ENCODE results near the gene STRIP1. TPM values are rescaled to one million over a fixed set of nuclear protein-coding genes. Genes with fewer than 3 reads are reported as not detected.
A peak's percentile ranks its signal among the peaks of the same experiment; 100 is the strongest.

Gene STRIP1
- polyA plus RNA-seq, 1 of the 3 experiments (the other 2 are of a cell fraction): 34.6 TPM

GRCh38 chr1:109986054-109986444 is 48.4 kb upstream of the STRIP1 start:
- peak overlapping the region; percentile 93 for H3K4me2 ChIP-seq
- peaks cover 43% of the 10 kb centered on the region for H4K20me1 ChIP-seq (ENCODE audit: insufficient read depth)
- no peak overlapping the region for H2AFZ ChIP-seq (ENCODE audit: low read depth)
- H3K9me2 ChIP-seq: no peaks in the 10 kb centered on the region
- H3K27ac ChIP-seq (ENCODE audit: low read depth in 2 of 2, low read length in 1 of 2): no peak overlapping the region
- DNase-seq: no peak
- no peaks in the 10 kb centered on the region for H3K27me3 ChIP-seq (ENCODE audit: insufficient read depth)
- H3K4me1 ChIP-seq (ENCODE audit: control insufficient read depth in 1 of 2, insufficient read depth in 2 of 2, low read depth in 1 of 2, low read length in 1 of 2): peaks cover 16 to 26% of the 10 kb centered on the region in 2 experiments; a peak in 3 of 4 replicates
- ChIA-PET POLR2A (interaction anchor here (1.2 to 2.7 kb wide), 6 partner anchors 8 to 212 kb away, joined by 4 to 18 read pairs (median 5); no protein-coding TSS in a partner anchor), CTCF (interaction anchor here (0.9 to 18.3 kb wide), 11 partner anchors 13 to 453 kb away, joined by 4 to 822 read pairs (median 26); partner anchors contain the start of gene GSTM4)
- peak overlapping the region; percentile 91 to 94 for H3K4me3 ChIP-seq (ENCODE audit: low read depth in 2 of 2, low read length in 1 of 2)
- H3K9ac ChIP-seq: peak overlapping the region; percentile 92
- H3K36me3 ChIP-seq (replicated peaks in 1 of 2; ENCODE audit: control insufficient read depth in 1 of 2, insufficient read depth in 2 of 2, low read length in 1 of 2): peaks cover 16 to 22% of the 10 kb centered on the region in 2 experiments
- H3K79me2 ChIP-seq (ENCODE audit: insufficient read depth): peaks cover 62% of the 10 kb centered on the region
- H3K9me3 ChIP-seq: no peaks in the 10 kb centered on the region
- 94% methylated on average over 3 of the region's 3 CpGs for whole genome bisulfite sequencing (ENCODE audit: low lambda C conversion rate)
- H3F3A ChIP-seq (replicated peaks; ENCODE audit: insufficient read depth): peaks cover 3% of the 10 kb centered on the region
- no peak for TF ChIP-seq SIN3A (IDR thresholded peaks at IDR 0.05; ENCODE audit: borderline replicate concordance, low read depth, low read length)
- no peak for TF ChIP-seq EP300 (IDR thresholded peaks at IDR 0.05; ENCODE audit: borderline replicate concordance in 1 of 2, low read depth in 1 of 2, low read length in 1 of 2)
- no peak for TF ChIP-seq RAD21 (IDR thresholded peaks at IDR 0.05; ENCODE audit: low read length)

- H3K27ac ChIP-seq (ENCODE audit: low read depth in 2 of 2, low read length in 1 of 2): no peak overlapping the region
- H3K79me2 ChIP-seq (ENCODE audit: insufficient read depth): peaks cover 86% of the 10 kb centered on the region
- no peaks in the 10 kb centered on the region for H3K9me2 ChIP-seq
- TF ChIP-seq USF1 (IDR thresholded peaks at IDR 0.05; ENCODE audit: borderline replicate concordance, low read depth): no peak
- no peak for TF ChIP-seq RXRA (IDR thresholded peaks at IDR 0.05; ENCODE audit: borderline replicate concordance, low read depth)
- TF ChIP-seq SMC3 (IDR thresholded peaks at IDR 0.05; ENCODE audit: low read depth, low read length): no peak
- TF ChIP-seq CHD2 (IDR thresholded peaks at IDR 0.05; ENCODE audit: low read length, partially characterized antibody): no peak
- no peak for TF ChIP-seq TAF1 (IDR thresholded peaks at IDR 0.05; ENCODE audit: borderline replicate concordance, low read depth, low read length)
- TF ChIP-seq IRF3 (IDR thresholded peaks at IDR 0.05; ENCODE audit: low read depth, low read length): no peak
- no peak for TF ChIP-seq MXI1 (IDR thresholded peaks at IDR 0.05; ENCODE audit: low read depth, low read length)
- no peak for TF ChIP-seq RCOR1 (IDR thresholded peaks at IDR 0.05; ENCODE audit: low read length)
- no peak for TF ChIP-seq PBX3 (IDR thresholded peaks at IDR 0.05)
- TF ChIP-seq POLR2AphosphoS5 (IDR thresholded peaks at IDR 0.05; ENCODE audit: low read depth, low read length): no peak
- TF ChIP-seq JUND (IDR thresholded peaks at IDR 0.05): no peak
- no peak for TF ChIP-seq FOSL2 (IDR thresholded peaks at IDR 0.05; ENCODE audit: borderline replicate concordance, low read depth)
- TF ChIP-seq ELF1 (IDR thresholded peaks at IDR 0.05): no peak
- no peak for TF ChIP-seq YY1 (IDR thresholded peaks at IDR 0.05; ENCODE audit: low read depth)
- no peak for TF ChIP-seq MAX (IDR thresholded peaks at IDR 0.05; ENCODE audit: low read depth)
- no peak for TF ChIP-seq TCF12 (IDR thresholded peaks at IDR 0.05)
- peaks cover 16 to 26% of the 10 kb centered on the region in 2 experiments; a peak in 3 of 4 replicates for H3K4me1 ChIP-seq (ENCODE audit: control insufficient read depth in 1 of 2, insufficient read depth in 2 of 2, low read depth in 1 of 2, low read length in 1 of 2)
- H3K27me3 ChIP-seq (ENCODE audit: insufficient read depth): no peaks in the 10 kb centered on the region
- peaks cover 50% of the 10 kb centered on the region for H4K20me1 ChIP-seq (ENCODE audit: insufficient read depth)
- WGBS (ENCODE audit: low lambda C conversion rate): 93% methylated on average over 3 of the region's 3 CpGs
- no peaks in the 10 kb centered on the region for H3K9me3 ChIP-seq
- DNase-seq: no peak
- ChIA-PET CTCF (interaction anchor here (0.9 to 18.3 kb wide), 2 partner anchors 207 to 442 kb away, joined by 4 to 822 read pairs; no protein-coding TSS in a partner anchor), POLR2A (no interaction called here)
- peaks cover 22 to 31% of the 10 kb centered on the region in 2 experiments for H3K36me3 ChIP-seq (replicated peaks in 1 of 2; ENCODE audit: control insufficient read depth in 1 of 2, insufficient read depth in 2 of 2, low read length in 1 of 2)
- H3K9ac ChIP-seq: no peak overlapping the region
- H3K4me3 ChIP-seq (ENCODE audit: low read depth in 2 of 2, low read length in 1 of 2): no peak overlapping the region
- H3F3A ChIP-seq (replicated peaks; ENCODE audit: insufficient read depth): peaks cover 3% of the 10 kb centered on the region
- no peak overlapping the region for H2AFZ ChIP-seq (ENCODE audit: low read depth)
- H3K4me2 ChIP-seq: no peak overlapping the region
Measured at GRCh38 chr1:109988349-109988914, 46.0 kb upstream of the STRIP1 start.
